ENCODE measurements around the gene TCF7L1.

The TCF7L1 gene

GRCh38 chr2:85276571-85277118 lies 143.5 kb downstream of the TCF7L1 start:
- no peak for DNase-seq
- Histone ChIP-seq H3K4me1 (ENCODE audit: low read length) (no peaks in the 10 kb centered on the region), H2AFZ (ENCODE audit: low read length) (no peak overlapping the region), H4K20me1 (ENCODE audit: insufficient read depth, low read length) (no peaks in the 10 kb centered on the region), H3K79me2 (ENCODE audit: low read length) (no peaks in the 10 kb centered on the region), H3K9me2 (replicated peaks; ENCODE audit: insufficient read depth, low read length) (no peaks in the 10 kb centered on the region), H3F3A (ENCODE audit: insufficient read depth, low read length) (no peaks in the 10 kb centered on the region), H3K9me3 (replicated peaks; ENCODE audit: insufficient read depth, low read length) (no peaks in the 10 kb centered on the region), H3K36me3 (replicated peaks; ENCODE audit: insufficient read depth, low read length) (no peaks in the 10 kb centered on the region), H3K27me3 (replicated peaks; ENCODE audit: insufficient read depth, low read length) (no peaks in the 10 kb centered on the region), H3K27ac (ENCODE audit: low read length) (no peak overlapping the region), H3K4me2 (ENCODE audit: low read depth, low read length) (no peak overlapping the region), H3K9ac (ENCODE audit: low read length) (no peak overlapping the region), H3K4me3 (ENCODE audit: low read length) (no peak overlapping the region)
- no peak for TF ChIP-seq EZH2phosphoT487 (IDR thresholded peaks at IDR 0.05; ENCODE audit: low read length)
- TF ChIP-seq, protein P1, sequence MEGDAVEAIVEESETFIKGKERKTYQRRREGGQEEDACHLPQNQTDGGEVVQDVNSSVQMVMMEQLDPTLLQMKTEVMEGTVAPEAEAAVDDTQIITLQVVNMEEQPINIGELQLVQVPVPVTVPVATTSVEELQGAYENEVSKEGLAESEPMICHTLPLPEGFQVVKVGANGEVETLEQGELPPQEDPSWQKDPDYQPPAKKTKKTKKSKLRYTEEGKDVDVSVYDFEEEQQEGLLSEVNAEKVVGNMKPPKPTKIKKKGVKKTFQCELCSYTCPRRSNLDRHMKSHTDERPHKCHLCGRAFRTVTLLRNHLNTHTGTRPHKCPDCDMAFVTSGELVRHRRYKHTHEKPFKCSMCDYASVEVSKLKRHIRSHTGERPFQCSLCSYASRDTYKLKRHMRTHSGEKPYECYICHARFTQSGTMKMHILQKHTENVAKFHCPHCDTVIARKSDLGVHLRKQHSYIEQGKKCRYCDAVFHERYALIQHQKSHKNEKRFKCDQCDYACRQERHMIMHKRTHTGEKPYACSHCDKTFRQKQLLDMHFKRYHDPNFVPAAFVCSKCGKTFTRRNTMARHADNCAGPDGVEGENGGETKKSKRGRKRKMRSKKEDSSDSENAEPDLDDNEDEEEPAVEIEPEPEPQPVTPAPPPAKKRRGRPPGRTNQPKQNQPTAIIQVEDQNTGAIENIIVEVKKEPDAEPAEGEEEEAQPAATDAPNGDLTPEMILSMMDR (IDR thresholded peaks at IDR 0.05; ENCODE audit: low read length), result no peak
- no peak for TF ChIP-seq EZH2 (optimal IDR thresholded peaks at IDR 0.05; ENCODE audit: low read depth, low read length)

DNA sequence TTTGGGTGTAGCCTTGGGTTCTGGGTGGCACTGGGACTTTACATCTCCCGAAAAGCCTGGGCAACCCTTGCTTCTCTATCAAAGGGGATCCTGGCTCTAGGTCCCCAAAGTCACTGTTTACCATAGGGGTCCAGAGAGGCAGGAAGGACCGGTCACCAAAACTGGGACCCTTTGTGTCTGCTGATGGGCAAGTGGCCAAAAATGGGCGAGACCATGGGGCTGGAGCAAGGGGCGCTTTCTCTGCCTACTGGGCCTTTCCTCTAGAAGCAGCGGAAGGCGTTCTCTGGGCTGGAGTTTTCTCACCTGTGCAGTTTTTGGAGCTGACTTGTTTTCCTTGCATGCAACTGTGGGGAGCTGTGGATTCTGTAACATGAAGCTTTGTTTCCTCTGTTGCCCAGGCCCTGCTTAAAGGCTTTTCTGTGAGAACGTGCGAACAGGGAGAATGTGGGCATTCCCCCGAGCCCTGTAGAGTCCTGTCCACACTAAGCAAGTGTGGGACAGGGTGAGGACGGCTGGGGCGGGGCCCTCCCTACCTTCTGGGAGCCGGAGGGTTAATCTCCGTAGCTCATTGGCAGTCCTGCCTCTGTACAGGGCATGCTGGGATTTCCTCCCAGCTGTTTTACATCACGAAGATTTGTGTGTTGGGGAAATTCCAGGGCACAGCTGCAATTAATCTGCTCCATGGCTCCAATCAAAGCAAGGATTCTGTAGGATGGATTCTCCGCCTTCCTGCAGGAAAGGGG lies 144.4 kb downstream of the TCF7L1 start:
- H3K27ac ChIP-seq (ENCODE audit: low read length), result no peak overlapping the region
- DNase-seq, result no peak
- no peaks in the 10 kb centered on the region for H3K79me2 ChIP-seq (ENCODE audit: low read length)
- H3K4me1 ChIP-seq (ENCODE audit: low read length), result no peaks in the 10 kb centered on the region
- no peaks in the 10 kb centered on the region for H3F3A ChIP-seq (ENCODE audit: insufficient read depth, low read length)
- H3K4me2 ChIP-seq (ENCODE audit: low read depth, low read length), result no peak overlapping the region
- H4K20me1 ChIP-seq (ENCODE audit: insufficient read depth, low read length), result no peaks in the 10 kb centered on the region
- H3K4me3 ChIP-seq (ENCODE audit: low read length), result no peak overlapping the region
- TF ChIP-seq EZH2 (optimal IDR thresholded peaks at IDR 0.05; ENCODE audit: low read depth, low read length) (no peak), EZH2phosphoT487 (IDR thresholded peaks at IDR 0.05; ENCODE audit: low read length) (no peak)
- TF ChIP-seq, protein P1 (IDR thresholded peaks at IDR 0.05; ENCODE audit: low read length), result no peak
- no peaks in the 10 kb centered on the region for H3K9me2 ChIP-seq (replicated peaks; ENCODE audit: insufficient read depth, low read length)
- no peak overlapping the region for H2AFZ ChIP-seq (ENCODE audit: low read length)
- H3K9ac ChIP-seq (ENCODE audit: low read length), result no peak overlapping the region
- no peaks in the 10 kb centered on the region for H3K9me3 ChIP-seq (replicated peaks; ENCODE audit: insufficient read depth, low read length)
- no peaks in the 10 kb centered on the region for H3K27me3 ChIP-seq (replicated peaks; ENCODE audit: insufficient read depth, low read length)
- H3K36me3 ChIP-seq (replicated peaks; ENCODE audit: insufficient read depth, low read length), result no peaks in the 10 kb centered on the region

- no peak overlapping the region for H2AFZ ChIP-seq (ENCODE audit: low read length)
- no peaks in the 10 kb centered on the region for H3K4me1 ChIP-seq (ENCODE audit: low read length)
- no peak overlapping the region for H3K9ac ChIP-seq (ENCODE audit: low read length)
- no peaks in the 10 kb centered on the region for H3K27me3 ChIP-seq (replicated peaks; ENCODE audit: insufficient read depth, low read length)
- no peak for DNase-seq
- H4K20me1 ChIP-seq (ENCODE audit: insufficient read depth, low read length), result no peaks in the 10 kb centered on the region
- no peak overlapping the region for H3K4me2 ChIP-seq (ENCODE audit: low read depth, low read length)
- H3K4me3 ChIP-seq (ENCODE audit: low read length), result no peak overlapping the region
- TF ChIP-seq EZH2 (optimal IDR thresholded peaks at IDR 0.05; ENCODE audit: low read depth, low read length) (no peak), EZH2phosphoT487 (IDR thresholded peaks at IDR 0.05; ENCODE audit: low read length) (no peak)
- TF ChIP-seq, protein P1 (IDR thresholded peaks at IDR 0.05; ENCODE audit: low read length), result no peak
- no peaks in the 10 kb centered on the region for H3K36me3 ChIP-seq (replicated peaks; ENCODE audit: insufficient read depth, low read length)
- H3K79me2 ChIP-seq (ENCODE audit: low read length), result no peaks in the 10 kb centered on the region
- no peaks in the 10 kb centered on the region for H3F3A ChIP-seq (ENCODE audit: insufficient read depth, low read length)
- H3K9me2 ChIP-seq (replicated peaks; ENCODE audit: insufficient read depth, low read length), result no peaks in the 10 kb centered on the region
- no peak overlapping the region for H3K27ac ChIP-seq (ENCODE audit: low read length)
- no peaks in the 10 kb centered on the region for H3K9me3 ChIP-seq (replicated peaks; ENCODE audit: insufficient read depth, low read length)
Measured at GRCh38 chr2:85278361-85278760, 145.2 kb downstream of the TCF7L1 start.

Measured in MM.1S (cell line).